HL-60 (cell line): ENCODE results near the gene RNF130.

ENCODE experiments used
- DNase-seq, 2 experiments: peaks; one replicate each; pipeline ENCODE4 v3.0.0-alpha.2; 2010 to 2020; ENCODE audit warnings: low read depth in 1 of 2, low spot score in 1 of 2
- H3K27ac ChIP-seq: fragments of 250-450 bp; sonication (Bioruptor Pico); replicated peaks from 2 replicates; pipeline ENCODE4 v1.5.1; 2020; ENCODE audit warnings: mild to moderate bottlenecking, moderate library complexity
- H3K27me3 ChIP-seq: fragments of 250-450 bp; sonication (Bioruptor Pico); 2 replicates; pipeline ENCODE4 v1.5.1; 2021; ENCODE audit warnings: mild to moderate bottlenecking, moderate library complexity; ENCODE audit not compliant: insufficient read depth, poor library complexity, severe bottlenecking
- H3K4me3 ChIP-seq: replicated peaks from 2 replicates; pipeline ENCODE4 v1.5.1; 2011; ENCODE audit warnings: mild to moderate bottlenecking, control low read depth, low read length; ENCODE audit not compliant: insufficient read depth
- GABPA ChIP-seq: IDR thresholded peaks from 2 replicates; pipeline ENCODE4 v1.6.1; 2012; ENCODE audit warnings: low read depth
- POLR2AphosphoS5 ChIP-seq: IDR thresholded peaks from 2 replicates; pipeline ENCODE4 v1.6.1; 2012; ENCODE audit warnings: low read depth
- REST ChIP-seq: IDR thresholded peaks from 2 replicates; pipeline ENCODE4 v1.6.1; 2012; ENCODE audit warnings: low read depth; ENCODE audit not compliant: insufficient replicate concordance
- SPI1 ChIP-seq: IDR thresholded peaks from 2 replicates; pipeline ENCODE4 v1.6.1; 2012; ENCODE audit warnings: low read depth, mild to moderate bottlenecking, borderline replicate concordance
- TF ChIP-seq, protein P1 (sequence below): IDR thresholded peaks from one replicate; pipeline ENCODE4 v1.5.1; 2011; ENCODE audit warnings: low read length, control low read depth, inconsistent platforms; ENCODE audit not compliant: insufficient read depth

RNF130 gene

DNA sequence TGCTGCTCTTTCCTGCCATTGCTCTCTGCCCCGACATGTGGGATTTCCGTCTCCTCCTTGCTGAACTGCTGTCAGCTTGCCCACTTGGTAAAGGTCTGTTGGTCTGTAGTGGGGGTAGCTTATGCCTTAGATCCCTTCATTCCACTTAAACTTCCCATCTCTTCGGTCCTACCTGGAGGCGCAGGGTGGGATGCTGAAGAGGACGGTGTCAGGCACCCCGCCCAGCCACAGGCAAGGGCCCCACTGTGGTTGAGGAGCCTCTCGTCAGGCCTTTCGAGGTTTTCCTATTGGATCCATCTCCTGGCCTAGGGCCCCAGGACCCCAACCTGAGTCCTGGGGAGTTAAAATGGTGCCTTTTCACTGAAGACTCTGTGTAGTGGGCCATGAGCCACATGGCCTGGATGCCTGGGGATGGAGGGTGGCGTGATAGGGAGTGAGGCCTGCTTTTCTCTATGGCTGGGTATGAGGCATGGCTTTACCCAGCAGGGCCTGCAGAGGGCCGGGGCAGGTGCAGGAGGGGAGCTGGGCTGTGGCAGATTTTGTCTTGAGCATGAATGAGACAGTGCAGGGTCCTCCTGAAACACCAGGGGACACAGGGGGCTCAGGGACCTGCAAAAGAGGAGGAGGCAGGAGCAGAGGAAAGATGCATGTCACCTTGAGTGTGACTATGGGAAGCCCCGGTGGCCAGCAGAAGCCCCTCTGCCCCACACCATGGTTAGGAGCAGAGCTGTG, 25.8 kb upstream of the RNF130 start:
- no peak overlapping the region for H3K27ac ChIP-seq
- TF ChIP-seq GABPA: no peak
- TF ChIP-seq REST: no peak
- TF ChIP-seq SPI1: no peak
- TF ChIP-seq, protein P1, sequence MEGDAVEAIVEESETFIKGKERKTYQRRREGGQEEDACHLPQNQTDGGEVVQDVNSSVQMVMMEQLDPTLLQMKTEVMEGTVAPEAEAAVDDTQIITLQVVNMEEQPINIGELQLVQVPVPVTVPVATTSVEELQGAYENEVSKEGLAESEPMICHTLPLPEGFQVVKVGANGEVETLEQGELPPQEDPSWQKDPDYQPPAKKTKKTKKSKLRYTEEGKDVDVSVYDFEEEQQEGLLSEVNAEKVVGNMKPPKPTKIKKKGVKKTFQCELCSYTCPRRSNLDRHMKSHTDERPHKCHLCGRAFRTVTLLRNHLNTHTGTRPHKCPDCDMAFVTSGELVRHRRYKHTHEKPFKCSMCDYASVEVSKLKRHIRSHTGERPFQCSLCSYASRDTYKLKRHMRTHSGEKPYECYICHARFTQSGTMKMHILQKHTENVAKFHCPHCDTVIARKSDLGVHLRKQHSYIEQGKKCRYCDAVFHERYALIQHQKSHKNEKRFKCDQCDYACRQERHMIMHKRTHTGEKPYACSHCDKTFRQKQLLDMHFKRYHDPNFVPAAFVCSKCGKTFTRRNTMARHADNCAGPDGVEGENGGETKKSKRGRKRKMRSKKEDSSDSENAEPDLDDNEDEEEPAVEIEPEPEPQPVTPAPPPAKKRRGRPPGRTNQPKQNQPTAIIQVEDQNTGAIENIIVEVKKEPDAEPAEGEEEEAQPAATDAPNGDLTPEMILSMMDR: no peak
- no peak for TF ChIP-seq POLR2AphosphoS5

DNA sequence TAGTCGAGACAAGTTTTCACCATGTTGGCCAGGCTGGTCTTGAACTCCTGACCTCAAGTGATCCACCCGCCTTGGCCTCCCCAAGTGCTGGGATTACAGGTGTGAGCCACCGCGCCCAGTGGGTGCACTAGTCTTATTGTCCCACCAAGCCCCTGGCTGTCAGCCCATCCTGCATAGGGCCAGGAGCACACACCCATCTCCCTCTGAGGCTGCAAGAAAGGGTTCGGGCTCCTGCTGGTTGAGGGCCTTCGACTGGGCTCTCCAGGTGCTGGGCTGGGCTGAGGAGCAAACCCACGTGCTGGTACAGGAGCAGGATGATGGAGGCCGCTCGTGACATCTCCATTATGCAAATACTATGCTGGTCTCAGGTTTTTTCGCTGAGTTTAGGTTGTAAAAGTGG, 25.1 kb upstream of the RNF130 start:
- DNase-seq: no peak
- TF ChIP-seq GABPA (no peak), SPI1 (no peak), POLR2AphosphoS5 (no peak), REST (no peak)
- TF ChIP-seq, protein P1: no peak
- Histone ChIP-seq H3K4me3 (no peak overlapping the region), H3K27ac (no peak overlapping the region), H3K27me3 (no peaks in the 10 kb centered on the region)

More for the DNA sequence above, 25.8 kb upstream of the RNF130 start:
- Histone ChIP-seq H3K4me3 (no peak overlapping the region), H3K27me3 (no peaks in the 10 kb centered on the region)
- no peak for DNase-seq

DNA sequence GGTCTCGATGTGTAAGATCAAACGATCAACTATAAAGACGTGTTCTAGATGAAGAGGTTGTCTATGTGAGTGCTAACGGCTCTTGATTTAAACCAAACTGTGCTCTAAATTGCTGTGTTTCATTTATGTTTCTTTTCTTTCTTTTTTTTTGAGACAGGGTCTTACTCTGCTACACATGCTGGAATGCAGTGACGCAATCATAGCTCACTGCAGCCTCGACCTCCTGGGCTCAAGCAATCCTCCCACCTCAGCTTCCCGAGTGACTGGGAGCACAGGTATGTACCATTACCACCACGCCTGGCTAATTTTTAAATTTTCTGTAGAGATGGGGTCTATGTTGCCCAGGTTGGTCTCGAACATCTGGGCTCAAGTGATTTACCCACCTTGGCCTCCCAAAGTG, 24.0 kb upstream of the RNF130 start:
- no peaks in the 10 kb centered on the region for H3K27me3 ChIP-seq
- no peak overlapping the region for H3K27ac ChIP-seq
- no peak overlapping the region for H3K4me3 ChIP-seq
- DNase-seq: no peak
- no peak for TF ChIP-seq SPI1
- TF ChIP-seq, protein P1: no peak
- TF ChIP-seq REST: no peak
- TF ChIP-seq GABPA: no peak
- no peak for TF ChIP-seq POLR2AphosphoS5
